Choroid plexus epithelial cell (primary cell): Measurements from ENCODE around the gene CCDC187.

Experiments used
- DNase-seq: peaks from one replicate; pipeline ENCODE4 v3.0.0-alpha.2; 2010; ENCODE audit warnings: low read depth
- H3K4me3 ChIP-seq: 2 replicates; pipeline ENCODE4 v1.5.1; 2011; ENCODE audit warnings: low read depth, mild to moderate bottlenecking, control low read depth, low read length, moderate library complexity
- CTCF ChIP-seq: conservative IDR thresholded peaks from 2 replicates; pipeline ENCODE4 v1.5.1; 2011; ENCODE audit warnings: low read depth, mild to moderate bottlenecking, control low read depth, inconsistent platforms, low read length, moderate library complexity

Gene CCDC187

GRCh38 chr9:136259836-136260235 lies 44.1 kb downstream of the CCDC187 start:
- TF ChIP-seq CTCF, result no peak
- DNase-seq, result no peak
- H3K4me3 ChIP-seq, result no peak overlapping the region

- DNase-seq, result no peak
- TF ChIP-seq CTCF, result no peak
- no peak overlapping the region for H3K4me3 ChIP-seq
Measured at GRCh38 chr9:136259517-136259813, 44.4 kb downstream of the CCDC187 start.

GRCh38 chr9:136258786-136259516 lies 44.9 kb downstream of the CCDC187 start:
- DNase-seq, result no peak
- no peak for TF ChIP-seq CTCF
- H3K4me3 ChIP-seq, result no peak overlapping the region

DNA sequence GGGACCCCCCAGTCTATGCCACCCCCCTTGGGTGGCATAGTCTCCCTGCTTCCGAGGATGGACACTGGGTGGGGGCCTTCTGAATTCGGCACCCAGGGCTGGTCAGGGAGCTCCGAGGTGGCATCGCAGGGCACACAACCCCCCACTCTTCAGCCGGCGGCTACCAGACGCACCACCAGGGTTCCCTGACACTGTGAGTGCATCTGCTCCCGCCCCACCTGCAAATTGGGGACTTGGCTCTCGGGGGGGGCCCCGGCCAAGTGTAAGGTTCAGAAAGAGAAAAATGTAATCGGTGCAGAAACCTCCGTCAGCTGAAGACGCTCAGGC lies 45.6 kb downstream of the CCDC187 start:
- no peak overlapping the region for H3K4me3 ChIP-seq
- no peak for DNase-seq
- TF ChIP-seq CTCF, result no peak

DNA sequence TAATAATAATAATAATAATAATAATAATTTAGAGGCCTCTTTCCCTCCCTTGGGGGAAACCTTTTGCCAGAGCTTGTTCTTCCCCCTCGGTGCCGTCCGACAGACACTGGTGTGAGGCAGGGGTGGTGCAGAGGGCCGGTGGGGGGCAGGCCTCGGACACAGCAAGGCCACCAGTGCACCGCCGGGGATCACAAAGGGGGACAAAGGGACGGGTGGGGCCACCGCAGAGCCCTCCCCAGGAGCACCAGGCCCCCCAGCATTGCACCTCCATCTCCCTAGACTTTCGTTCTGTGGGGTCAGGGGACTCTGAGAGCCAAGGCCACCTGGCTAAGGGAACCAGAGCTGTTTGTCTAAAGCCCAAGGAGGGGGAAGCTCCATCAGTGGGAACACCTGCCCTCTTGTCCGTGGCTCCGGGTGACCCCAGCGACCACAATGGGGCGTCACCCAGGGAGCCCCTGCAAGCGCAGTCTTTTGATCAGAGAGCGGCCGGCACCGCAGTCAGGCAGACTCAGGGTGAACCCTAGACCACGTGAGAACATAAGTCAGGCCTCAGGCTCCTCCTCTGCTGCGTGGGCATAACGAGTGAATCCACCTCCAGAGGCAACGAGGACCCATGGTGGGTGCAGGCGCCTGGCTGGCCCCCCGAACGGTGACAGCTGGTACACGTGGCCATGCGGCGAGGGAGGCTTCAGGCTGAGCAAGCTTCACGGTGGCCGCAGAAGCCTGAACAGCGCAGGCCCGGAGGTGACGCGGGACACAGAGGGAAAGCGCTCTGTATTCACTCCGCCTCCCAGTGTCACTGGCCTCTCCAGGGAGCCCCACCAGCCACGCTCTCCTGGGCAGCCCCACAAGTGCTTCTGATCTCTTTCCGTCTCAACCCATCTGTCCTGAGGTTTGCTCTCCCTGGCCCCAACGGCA lies 46.3 kb downstream of the CCDC187 start:
- no peak for DNase-seq
- no peak overlapping the region for H3K4me3 ChIP-seq
- no peak for TF ChIP-seq CTCF

GRCh38 chr9:136255896-136256890 lies 47.7 kb downstream of the CCDC187 start:
- no peak overlapping the region for H3K4me3 ChIP-seq

More at GRCh38 chr9:136255896-136256890, 47.7 kb downstream of the CCDC187 start:
- DNase-seq, result no peak
- TF ChIP-seq CTCF, result peak; percentile 10
